ENCODE data around the gene DYNC1I1.

DYNC1I1 gene

GRCh38 chr7:96085953-96086352 is 313.6 kb downstream of the DYNC1I1 start:
- no peak for DNase-seq (ENCODE audit: low spot score)

GRCh38 chr7:96088579-96088978 is 316.2 kb downstream of the DYNC1I1 start:
- DNase-seq (ENCODE audit: low spot score) = no peak

- no peak for DNase-seq (ENCODE audit: low spot score)
Observed at GRCh38 chr7:96089511-96089910, 317.2 kb downstream of the DYNC1I1 start.

- DNase-seq (ENCODE audit: low spot score) = no peak
Observed at GRCh38 chr7:96090756-96091155, 318.4 kb downstream of the DYNC1I1 start.

GRCh38 chr7:96093435-96093834 is 321.1 kb downstream of the DYNC1I1 start:
- DNase-seq (ENCODE audit: low spot score) = no peak

- DNase-seq (ENCODE audit: low spot score) = no peak
Observed at GRCh38 chr7:96097835-96098234, 325.5 kb downstream of the DYNC1I1 start.

GRCh38 chr7:96100737-96101136 is 328.4 kb downstream of the DYNC1I1 start:
- DNase-seq (ENCODE audit: low spot score) = no peak

- DNase-seq (ENCODE audit: low spot score) = no peak
Observed at GRCh38 chr7:96102096-96102811, 329.9 kb downstream of the DYNC1I1 start.

- DNase-seq (ENCODE audit: low spot score) = no peak
Observed at GRCh38 chr7:96104984-96105383, 332.6 kb downstream of the DYNC1I1 start.

- no peak for DNase-seq (ENCODE audit: low spot score)
Observed at GRCh38 chr7:96111405-96111804, 339.1 kb downstream of the DYNC1I1 start.

- no peak for DNase-seq (ENCODE audit: low spot score)
Observed at GRCh38 chr7:96114190-96114589, 341.8 kb downstream of the DYNC1I1 start.

GRCh38 chr7:96116173-96116572 is 343.8 kb downstream of the DYNC1I1 start:
- no peak for DNase-seq (ENCODE audit: low spot score)

GRCh38 chr7:96118449-96119001 is 346.2 kb downstream of the DYNC1I1 start:
- no peak for DNase-seq (ENCODE audit: low spot score)

- DNase-seq (ENCODE audit: low spot score) = no peak
Observed at GRCh38 chr7:96120445-96121225, 348.3 kb downstream of the DYNC1I1 start.

- DNase-seq (ENCODE audit: low spot score) = no peak
Observed at GRCh38 chr7:96121752-96122151, 349.4 kb downstream of the DYNC1I1 start.

GRCh38 chr7:96122746-96123145 is 350.4 kb downstream of the DYNC1I1 start:
- DNase-seq (ENCODE audit: low spot score) = no peak

GRCh38 chr7:96126382-96126781 is 354.0 kb downstream of the DYNC1I1 start:
- DNase-seq (ENCODE audit: low spot score) = no peak

- DNase-seq (ENCODE audit: low spot score) = no peak
Observed at GRCh38 chr7:96127746-96128145, 355.4 kb downstream of the DYNC1I1 start.

- DNase-seq (ENCODE audit: low spot score) = no peak
Observed at GRCh38 chr7:96131525-96131924, 359.2 kb downstream of the DYNC1I1 start.

GRCh38 chr7:96135241-96135640 is 362.9 kb downstream of the DYNC1I1 start:
- DNase-seq (ENCODE audit: low spot score) = no peak

GRCh38 chr7:96136600-96137239 is 364.4 kb downstream of the DYNC1I1 start:
- DNase-seq (ENCODE audit: low spot score) = no peak

- DNase-seq (ENCODE audit: low spot score) = no peak
Observed at GRCh38 chr7:96143495-96144259, 371.3 kb downstream of the DYNC1I1 start.
